Ovary (tissue), 9 donors: Measurements from ENCODE around the gene ABI1. TPM values are rescaled to one million over a fixed set of nuclear protein-coding genes. Genes with fewer than 3 reads are reported as not detected.

Source experiments
- DNase-seq, 5 donors: peaks; one replicate each; pipeline ENCODE4 v3.0.0-alpha.2; 2019 to 2020
- H3K27ac ChIP-seq, 2 donors: fragments of 200-600 bp; one replicate each; pipeline versions ENCODE4 v1.5.1 to v1.8.0; 2019 to 2022
- H3K27me3 ChIP-seq: fragments of 200-600 bp; one replicate; pipeline ENCODE4 v1.8.0; 2022
- H3K36me3 ChIP-seq: fragments of 200-600 bp; sonication (generic); one replicate; pipeline ENCODE4 v1.5.1; 2019
- H3K4me1 ChIP-seq: one replicate; pipeline ENCODE4 v1.8.1; 2013; ENCODE audit warnings: mild to moderate bottlenecking, moderate library complexity; ENCODE audit not compliant: insufficient read depth
- H3K4me3 ChIP-seq: fragments of 200-600 bp; sonication (generic); one replicate; pipeline ENCODE4 v1.5.1; 2017
- H3K9me3 ChIP-seq, 2 donors: fragments of 200-600 bp in 1 of 2; sonication (generic) in 1 of 2; one replicate each; pipeline versions ENCODE4 v1.5.1 to v1.8.1; 2013 to 2019; ENCODE audit warnings: mild to moderate bottlenecking in 1 of 2, moderate library complexity in 1 of 2
- CTCF ChIP-seq, 3 donors: fragments of 450-650 bp in 2 of 3; fragments of 200-600 bp in 1 of 3; IDR thresholded peaks; one replicate each; pipeline versions ENCODE4 v1.5.1 to v1.8.0; 2016 to 2022; ENCODE audit warnings: antibody characterized with exemption in 3 of 3, mild to moderate bottlenecking in 1 of 3
- EP300 ChIP-seq: sonication (generic); formaldehyde crosslinking; IDR thresholded peaks from one replicate; pipeline ENCODE4 v1.6.1; 2017; ENCODE audit warnings: antibody characterized with exemption
- POLR2A ChIP-seq: fragments of 450-650 bp; IDR thresholded peaks from one replicate; pipeline ENCODE4 v1.6.1; 2017; ENCODE audit warnings: antibody characterized with exemption, mild to moderate bottlenecking, moderate library complexity
- WGBS, 3 donors: extraction: QIAGEN DNeasy Blood & Tissue Kit in 1 of 3; methylation state at CpG; one replicate each; pipeline versions ENCODE4 v1.1.5 to v1.1.7; 2013 to 2017; 5-methylcytosine and 5-hydroxymethylcytosine counted together
- intact Hi-C, 4 donors: fragments of 100-400 bp; cut with DNase I; formaldehyde crosslinking; loops; one replicate each; pipeline versions ENCODE4 v1.11.0 to v1.15.1; 2022 to 2023
- polyA plus RNA-seq, 2 donors: library from polyadenylated mRNA; stranded (reverse); fragments of 200-250 nt in 1 of 2; fragments of 350-450 nt in 1 of 2; fragmentation: Illumina TruSeq in 1 of 2; extraction: RNeasy Lipid Tissue Mini Kit (QIAGEN cat#74804) in 1 of 2; gene quantifications; one replicate each; pipeline ENCODE4 v1.2.3, GENCODE V29; 2013 to 2014
- total RNA-seq, 7 donors: library from RNA; depleted of rRNA in 2 of 7; stranded (reverse); fragments of >200 nt in 2 of 7; fragmentation: NEBNext Ultra II Directional in 3 of 7; extraction: Animal tissue kit (Norgen Biotek cat#: 25700) in 3 of 7; gene quantifications; one replicate each; pipeline versions ENCODE4 v1.1.0 to v1.2.4, GENCODE V29; 2016 to 2023
- donor health status: DM: no; HTN: no; CAD: no; lungs with moderate emphysema.
- donor health status: DM: no; HTN: no; CAD: no.
- donor health status: Bipolar disorder and iron deficiency.
- donor health status: DM: yes; HTN: yes; CAD: no.
- donor health status: DM: no; HTN: no; CAD: no.
- donor health status: DM: yes; HTN: yes; CAD: no.

Gene ABI1
- total and polyA plus RNA-seq, 9 donors, result 29.8 to 51.7 (median 42.1) TPM

- no peaks in the 10 kb centered on the region for H3K4me1 ChIP-seq
- 88 to 92% (median 90%) methylated on average over 2 of the region's 2 CpGs for WGBS, 3 donors
- no peak for DNase-seq
- no peaks in the 10 kb centered on the region for H3K9me3 ChIP-seq
- no peak overlapping the region for H3K27ac ChIP-seq
- intact Hi-C loops, result no loop called here
- no peaks in the 10 kb centered on the region for H3K36me3 ChIP-seq
- no peaks in the 10 kb centered on the region for H3K27me3 ChIP-seq
- TF ChIP-seq CTCF (IDR thresholded peaks at IDR 0.05) (no peak), EP300 (no peak), POLR2A (no peak)
- no peak overlapping the region for H3K4me3 ChIP-seq
Observed at GRCh38 chr10:26773633-26774032, 87.1 kb downstream of the ABI1 start.

GRCh38 chr10:26770069-26770468 lies 90.7 kb downstream of the ABI1 start:
- 90 to 98% (median 94%) methylated on average over 4 of the region's 4 CpGs for WGBS, 3 donors
- TF ChIP-seq POLR2A, result no peak
- no peak for TF ChIP-seq EP300
- TF ChIP-seq CTCF (IDR thresholded peaks at IDR 0.05), result no peak

GRCh38 chr10:26765549-26765948 lies 95.2 kb downstream of the ABI1 start:
- intact Hi-C loops, result no loop called here
- no peak for DNase-seq
- Histone ChIP-seq H3K27ac (no peak overlapping the region), H3K36me3 (no peaks in the 10 kb centered on the region), H3K4me1 (no peaks in the 10 kb centered on the region), H3K9me3 (no peaks in the 10 kb centered on the region), H3K27me3 (no peaks in the 10 kb centered on the region), H3K4me3 (no peak overlapping the region)
- 95 to 98% (median 97%) methylated on average over 2 of the region's 2 CpGs for WGBS, 3 donors
- TF ChIP-seq EP300 (no peak), CTCF (IDR thresholded peaks at IDR 0.05) (no peak), POLR2A (no peak)

More at GRCh38 chr10:26770069-26770468, 90.7 kb downstream of the ABI1 start:
- Histone ChIP-seq H3K27ac (no peak overlapping the region), H3K4me1 (no peaks in the 10 kb centered on the region), H3K36me3 (no peaks in the 10 kb centered on the region), H3K4me3 (no peak overlapping the region), H3K27me3 (no peaks in the 10 kb centered on the region), H3K9me3 (no peaks in the 10 kb centered on the region)
- no peak for DNase-seq
- intact Hi-C loops, result no loop called here

- no peak overlapping the region for H3K4me3 ChIP-seq
- H3K27me3 ChIP-seq, result no peaks in the 10 kb centered on the region
- no peak for DNase-seq
- H3K4me1 ChIP-seq, result no peaks in the 10 kb centered on the region
- TF ChIP-seq EP300 (no peak), CTCF (IDR thresholded peaks at IDR 0.05) (no peak), POLR2A (no peak)
- WGBS, 3 donors, result 88 to 92% (median 90%) methylated on average over 4 of the region's 4 CpGs
- intact Hi-C loops, result no loop called here
- H3K9me3 ChIP-seq, result no peaks in the 10 kb centered on the region
- no peaks in the 10 kb centered on the region for H3K36me3 ChIP-seq
- H3K27ac ChIP-seq, result no peak overlapping the region
Observed at GRCh38 chr10:26759008-26759407, 101.8 kb downstream of the ABI1 start.
